Measurements from ENCODE around the gene PTPN6.

GRCh38 chr12:6979453-6979852 is 28.3 kb downstream of the PTPN6 start:
- TF ChIP-seq RAD21 (conservative IDR thresholded peaks at IDR 0.05): no peak
- TF ChIP-seq CTCF (IDR thresholded peaks at IDR 0.05; ENCODE audit: poor library complexity, severe bottlenecking): no peak
- no peak for TF ChIP-seq EP300 (conservative IDR thresholded peaks at IDR 0.05; ENCODE audit: poor library complexity, severe bottlenecking)
- no peak for TF ChIP-seq TAF1 (IDR thresholded peaks at IDR 0.05; ENCODE audit: low read depth)
- TF ChIP-seq REST (IDR thresholded peaks at IDR 0.05; ENCODE audit: borderline replicate concordance): no peak
